Measurements from ENCODE around the gene PPIF.

GRCh38 chr10:79357180-79357579, 9.9 kb downstream of the PPIF start:
- TF ChIP-seq CTCF (IDR thresholded peaks at IDR 0.05) (no peak), POLR2A (IDR thresholded peaks at IDR 0.05) (no peak)

Data from testis (tissue), 2 donors.